ENCODE results near the gene OSGIN1.

DNA sequence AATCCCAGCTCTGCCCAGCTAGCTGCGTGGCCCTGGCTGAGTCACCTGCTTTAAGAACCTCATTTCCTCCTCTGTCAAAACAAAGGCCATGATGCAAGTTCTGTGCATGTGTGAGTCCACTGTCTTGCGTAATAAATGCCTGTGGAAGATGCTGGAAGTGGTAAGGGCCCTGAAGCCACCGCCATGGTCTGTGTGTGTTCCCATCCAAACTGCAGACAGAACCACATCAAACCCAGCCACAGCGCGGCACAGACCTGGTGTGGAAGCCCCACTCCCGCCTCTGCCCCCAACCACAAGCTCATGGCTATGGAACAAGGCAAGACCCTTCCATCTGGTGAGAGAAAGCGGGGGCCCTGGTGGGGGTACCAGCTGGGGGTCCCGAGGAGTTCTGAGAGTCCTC, 41.0 kb downstream of the OSGIN1 start:
- TF ChIP-seq CTCF (IDR thresholded peaks at IDR 0.05) = no peak
- TF ChIP-seq POLR2A (IDR thresholded peaks at IDR 0.05) = no peak
